HL-60/S4 treated with phorbol 12-myristate 13-acetate at 8.2 ng/mL for 4 days and 3 days (cell line): ENCODE measurements around the gene AGL.
"Not testable (repeated sequence)": the region's sequence is repeated elsewhere in the genome, so short reads cannot be mapped to it uniquely, and the experiment has no call there.

Source experiments
- in situ Hi-C: fragments of 300-500 bp; cut with MboI; formaldehyde crosslinking; loops from 2 replicates; pipeline ENCODE4 v1.15.0; 2022; ENCODE audit warnings: low sequenced_read_pairs

The AGL gene

GRCh38 chr1:99850459-99851291 is 514 bp downstream of the AGL start:
- in situ Hi-C loops = no loop called here

GRCh38 chr1:99851850-99852454 is 1.8 kb downstream of the AGL start:
- in situ Hi-C loops = no loop called here

- in situ Hi-C loops = no loop called here
These were observed 2.5 kb downstream of the AGL start for GRCh38 chr1:99852648-99853047.

- in situ Hi-C loops = no loop called here
These were observed 5.8 kb downstream of the AGL start for GRCh38 chr1:99855914-99856450.

- in situ Hi-C loops = not testable (repeated sequence)
These were observed 6.9 kb downstream of the AGL start for GRCh38 chr1:99857041-99857440.

GRCh38 chr1:99858286-99858685 is 8.1 kb downstream of the AGL start:
- in situ Hi-C loops = no loop called here

- in situ Hi-C loops = no loop called here
These were observed 8.7 kb downstream of the AGL start for GRCh38 chr1:99858881-99859280.

GRCh38 chr1:99860703-99861102 is 10.5 kb downstream of the AGL start:
- in situ Hi-C loops = no loop called here

GRCh38 chr1:99867682-99868081 is 17.5 kb downstream of the AGL start:
- in situ Hi-C loops = no loop called here

- in situ Hi-C loops = no loop called here
These were observed 19.1 kb downstream of the AGL start for GRCh38 chr1:99869304-99869703.

- in situ Hi-C loops = no loop called here
These were observed 19.6 kb downstream of the AGL start for GRCh38 chr1:99869723-99870122.

GRCh38 chr1:99872063-99872462 is 21.9 kb downstream of the AGL start:
- in situ Hi-C loops = no loop called here

GRCh38 chr1:99877568-99877967 is 27.4 kb downstream of the AGL start:
- in situ Hi-C loops = no loop called here

GRCh38 chr1:99886179-99886578 is 36.0 kb downstream of the AGL start:
- in situ Hi-C loops = no loop called here

GRCh38 chr1:99886841-99887240 is 36.7 kb downstream of the AGL start:
- in situ Hi-C loops = no loop called here

- in situ Hi-C loops = no loop called here
These were observed 37.7 kb downstream of the AGL start for GRCh38 chr1:99887890-99888289.

- in situ Hi-C loops = no loop called here
These were observed 41.8 kb downstream of the AGL start for GRCh38 chr1:99891997-99892396.

- in situ Hi-C loops = not testable (repeated sequence)
These were observed 53.1 kb downstream of the AGL start for GRCh38 chr1:99903278-99903677.

GRCh38 chr1:99906535-99906934 is 56.4 kb downstream of the AGL start:
- in situ Hi-C loops = no loop called here

GRCh38 chr1:99917214-99917613 is 67.1 kb downstream of the AGL start:
- in situ Hi-C loops = no loop called here

- in situ Hi-C loops = no loop called here
These were observed 69.1 kb downstream of the AGL start for GRCh38 chr1:99919220-99919619.

- in situ Hi-C loops = no loop called here
These were observed 84.6 kb downstream of the AGL start for GRCh38 chr1:99934801-99935200.
